GM19043 (cell line): ENCODE measurements around the gene CHRD.
"Not testable (repeated sequence)": the region's sequence is repeated elsewhere in the genome, so short reads cannot be mapped to it uniquely, and the experiment has no call there.

ENCODE experiments used
- ATAC-seq: cut with Tn5 transposase; IDR thresholded peaks from one replicate; pipeline ENCODE4 v1.9.1; 2021; ENCODE audit warnings: low read depth; ENCODE audit not compliant: unreplicated experiment

The CHRD gene

DNA sequence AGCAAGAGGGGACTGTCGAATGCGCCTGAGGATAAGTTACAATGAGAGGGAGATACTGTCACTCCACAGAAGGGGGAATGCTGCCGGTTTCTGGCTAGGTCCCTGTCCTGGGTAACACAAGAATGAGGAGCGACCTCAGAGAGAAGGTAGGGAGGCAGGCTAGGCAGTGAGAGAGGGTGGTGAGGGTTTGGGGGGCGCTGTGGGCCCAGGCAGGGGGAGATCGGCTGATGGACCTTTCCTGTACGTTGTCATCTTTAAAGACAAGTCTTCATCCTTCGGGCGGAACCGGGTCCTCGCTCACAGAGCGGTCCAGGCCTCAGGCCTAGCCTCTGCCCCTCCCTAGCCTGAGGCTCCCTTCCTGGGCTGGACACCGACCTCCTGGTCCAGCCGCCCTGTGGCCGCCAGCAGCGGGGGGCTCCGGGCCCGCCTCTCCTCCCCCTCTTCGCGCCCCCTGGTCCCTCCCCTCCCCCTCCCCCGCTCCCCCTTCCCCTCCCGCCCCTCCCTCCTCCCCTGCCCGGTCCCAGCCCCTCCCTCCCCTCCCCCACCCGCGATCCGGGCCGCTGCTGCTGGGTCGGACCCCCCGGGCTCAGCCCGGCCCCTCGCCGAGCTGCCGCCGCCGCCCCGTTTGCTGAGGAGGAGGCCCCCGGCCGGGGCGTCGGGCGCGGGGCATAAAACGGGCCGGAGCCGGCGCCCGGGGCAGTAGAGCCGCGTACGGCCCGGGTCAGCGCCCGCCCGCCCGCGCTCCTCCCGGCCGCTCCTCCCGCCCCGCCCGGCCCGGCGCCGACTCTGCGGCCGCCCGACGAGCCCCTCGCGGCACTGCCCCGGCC, at the start of gene CHRD:
CHRD (plus strand) TSS at position 697 of the 827 bp plus-strand sequence. CDS start 265 bp downstream, outside the sequence.
- ATAC-seq, result no peak

DNA sequence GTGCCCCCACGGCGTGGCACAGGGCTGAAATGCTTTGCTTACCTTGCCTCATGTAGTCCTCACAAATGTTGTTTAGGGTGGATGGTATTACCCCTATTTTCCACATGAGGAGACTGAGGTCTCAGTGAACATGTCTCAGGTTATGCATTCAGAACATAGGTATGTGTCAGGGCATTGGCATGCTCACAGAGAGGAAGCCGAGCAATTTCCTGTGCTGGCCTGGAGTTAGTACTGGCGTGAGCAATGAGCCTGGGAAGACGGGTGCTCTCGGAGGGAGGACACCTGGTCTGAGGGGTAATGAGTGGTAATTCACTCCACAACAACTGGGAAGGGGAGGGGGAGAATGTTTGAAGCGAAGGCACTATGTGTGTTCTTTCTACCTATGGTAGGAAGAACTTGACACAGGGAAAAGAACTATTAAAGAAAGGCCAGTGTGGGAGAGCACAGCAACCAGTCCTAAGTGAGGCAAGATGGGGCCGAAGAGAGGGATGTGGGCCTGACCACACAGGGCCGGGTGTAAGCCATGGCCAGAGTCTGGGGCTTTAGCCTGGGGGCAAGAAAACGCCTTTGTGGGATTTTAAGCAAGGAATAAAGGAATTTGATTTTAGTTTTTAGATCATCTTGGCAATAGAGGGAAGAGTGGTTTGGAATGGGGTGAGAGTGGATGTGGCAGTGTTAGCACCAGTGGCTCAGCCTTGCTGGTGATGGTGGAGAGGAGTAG, 47.3 kb upstream of the CHRD start:
- ATAC-seq, result no peak

DNA sequence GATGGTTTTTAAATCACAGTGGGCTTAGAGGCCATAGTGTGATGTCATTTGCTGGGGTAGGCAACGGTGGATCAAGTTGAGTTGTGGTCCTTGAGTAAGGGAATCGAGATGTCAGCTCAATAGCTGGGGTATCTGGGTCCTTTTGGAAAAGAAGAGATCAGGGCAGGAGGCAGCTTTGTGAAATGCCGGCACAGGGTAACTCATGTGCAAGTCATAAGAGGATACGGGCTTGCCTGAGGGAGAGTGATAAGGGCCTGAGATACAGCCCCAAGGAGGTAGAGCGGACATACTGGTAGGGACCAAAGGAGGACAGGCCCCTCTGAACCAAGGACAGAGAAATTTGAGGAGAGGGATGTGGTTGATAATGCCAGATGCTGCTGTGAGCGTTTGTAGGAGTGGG, 46.7 kb upstream of the CHRD start:
- no peak for ATAC-seq

DNA sequence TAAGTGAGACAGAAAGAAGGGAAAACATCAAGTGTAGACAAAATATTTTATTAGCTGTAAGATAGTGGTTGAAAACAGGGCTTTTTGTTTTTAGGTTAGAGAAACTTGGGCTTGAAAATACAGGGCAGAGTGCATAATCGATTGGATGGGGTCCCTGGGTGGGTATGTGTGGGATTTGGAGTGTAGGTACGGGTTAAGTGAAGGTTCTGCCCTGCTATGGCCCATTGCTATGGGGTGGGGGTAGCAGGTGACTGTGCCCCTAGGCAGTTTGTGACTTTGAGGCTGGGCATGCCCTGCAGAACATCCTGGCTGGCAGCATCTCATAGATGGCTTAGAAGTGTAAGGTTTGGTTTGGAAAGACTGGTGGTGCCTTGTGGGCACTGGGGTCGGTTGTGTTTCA, 46.2 kb upstream of the CHRD start:
- ATAC-seq, result no peak

DNA sequence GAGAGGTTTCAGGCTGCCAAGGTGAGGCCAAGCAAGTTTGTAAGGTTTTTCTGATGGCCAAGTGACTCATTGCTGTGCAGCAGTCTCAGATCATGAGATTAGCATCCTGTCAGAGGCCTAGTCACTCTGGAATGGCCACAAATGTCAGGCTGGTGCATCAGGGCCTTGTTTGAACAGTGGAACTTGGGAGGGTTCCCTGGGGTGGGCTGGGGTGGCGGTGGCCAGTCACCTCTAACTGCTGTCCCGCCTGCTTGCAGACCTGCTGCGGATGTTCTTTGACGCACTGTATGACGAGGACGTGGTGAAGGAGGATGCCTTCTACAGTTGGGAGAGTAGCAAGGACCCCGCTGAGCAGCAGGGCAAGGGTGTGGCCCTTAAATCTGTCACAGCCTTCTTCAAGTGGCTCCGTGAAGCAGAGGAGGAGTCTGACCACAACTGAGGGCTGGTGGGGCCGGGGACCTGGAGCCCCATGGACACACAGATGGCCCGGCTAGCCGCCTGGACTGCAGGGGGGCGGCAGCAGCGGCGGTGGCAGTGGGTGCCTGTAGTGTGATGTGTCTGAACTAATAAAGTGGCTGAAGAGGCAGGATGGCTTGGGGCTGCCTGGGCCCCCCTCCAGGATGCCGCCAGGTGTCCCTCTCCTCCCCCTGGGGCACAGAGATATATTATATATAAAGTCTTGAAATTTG, 45.2 kb upstream of the CHRD start:
- ATAC-seq, result no peak

DNA sequence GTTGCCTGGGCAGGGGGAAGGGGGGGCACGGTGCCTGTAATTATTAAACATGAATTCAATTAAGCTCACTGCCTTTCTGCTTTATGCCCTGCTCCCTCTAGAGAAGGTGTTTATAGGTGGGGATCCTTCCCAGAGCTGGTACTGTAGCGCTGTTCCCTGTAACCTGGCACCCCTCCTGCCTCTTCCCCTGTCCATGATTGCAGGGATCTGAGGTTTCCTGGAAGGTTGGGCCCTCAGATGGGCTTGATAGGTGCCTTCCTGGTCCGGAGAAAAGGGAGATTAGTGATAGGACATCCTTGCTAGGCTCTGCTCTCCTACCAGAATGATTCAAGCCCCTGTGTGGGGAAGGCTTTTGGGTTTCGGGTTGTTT, 44.6 kb upstream of the CHRD start:
- no peak for ATAC-seq

DNA sequence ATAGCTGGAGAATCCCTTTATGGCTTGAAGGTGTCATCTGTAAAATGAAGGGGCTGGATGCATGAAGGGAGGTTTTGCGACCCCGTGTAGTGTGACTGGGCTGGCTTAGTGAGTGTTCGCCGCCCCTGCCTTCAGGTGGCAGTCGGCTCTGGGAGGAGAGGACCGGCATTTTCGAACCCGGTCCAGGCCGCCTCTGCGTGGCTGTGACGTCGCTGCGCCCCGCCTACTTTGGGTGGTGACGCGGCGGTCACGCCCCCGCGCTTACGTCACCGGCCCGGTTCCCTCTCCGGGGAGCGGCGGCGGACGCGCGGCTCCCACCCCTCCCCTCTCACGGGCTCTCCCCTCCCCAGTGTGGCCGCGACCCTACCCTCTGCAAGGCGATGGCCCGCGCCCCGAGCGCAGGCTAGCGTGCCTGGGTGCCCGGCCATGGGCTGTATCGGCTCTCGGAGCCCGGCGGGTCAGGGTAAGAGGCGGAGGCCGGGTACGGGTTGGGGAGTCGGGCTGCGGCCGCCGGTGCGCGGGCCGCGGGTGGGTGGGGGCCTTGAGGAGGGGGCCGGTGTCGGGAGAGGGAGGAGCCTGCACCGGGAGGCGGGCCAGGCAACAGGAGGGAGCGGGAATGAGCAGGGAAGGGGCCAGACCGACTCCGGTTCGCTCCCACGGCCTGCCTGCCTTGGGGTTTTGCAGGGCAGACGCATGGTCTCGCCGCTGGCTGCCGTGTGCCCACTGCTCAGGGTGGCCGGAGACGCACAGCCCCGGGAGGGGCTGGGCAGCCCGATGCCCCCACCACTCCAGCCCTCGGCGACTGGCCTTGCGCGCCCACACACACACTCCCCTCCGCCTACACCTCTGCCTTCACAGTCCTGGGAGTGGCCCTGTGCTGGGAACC, 44.0 kb upstream of the CHRD start:
- ATAC-seq, result peak; percentile 78

DNA sequence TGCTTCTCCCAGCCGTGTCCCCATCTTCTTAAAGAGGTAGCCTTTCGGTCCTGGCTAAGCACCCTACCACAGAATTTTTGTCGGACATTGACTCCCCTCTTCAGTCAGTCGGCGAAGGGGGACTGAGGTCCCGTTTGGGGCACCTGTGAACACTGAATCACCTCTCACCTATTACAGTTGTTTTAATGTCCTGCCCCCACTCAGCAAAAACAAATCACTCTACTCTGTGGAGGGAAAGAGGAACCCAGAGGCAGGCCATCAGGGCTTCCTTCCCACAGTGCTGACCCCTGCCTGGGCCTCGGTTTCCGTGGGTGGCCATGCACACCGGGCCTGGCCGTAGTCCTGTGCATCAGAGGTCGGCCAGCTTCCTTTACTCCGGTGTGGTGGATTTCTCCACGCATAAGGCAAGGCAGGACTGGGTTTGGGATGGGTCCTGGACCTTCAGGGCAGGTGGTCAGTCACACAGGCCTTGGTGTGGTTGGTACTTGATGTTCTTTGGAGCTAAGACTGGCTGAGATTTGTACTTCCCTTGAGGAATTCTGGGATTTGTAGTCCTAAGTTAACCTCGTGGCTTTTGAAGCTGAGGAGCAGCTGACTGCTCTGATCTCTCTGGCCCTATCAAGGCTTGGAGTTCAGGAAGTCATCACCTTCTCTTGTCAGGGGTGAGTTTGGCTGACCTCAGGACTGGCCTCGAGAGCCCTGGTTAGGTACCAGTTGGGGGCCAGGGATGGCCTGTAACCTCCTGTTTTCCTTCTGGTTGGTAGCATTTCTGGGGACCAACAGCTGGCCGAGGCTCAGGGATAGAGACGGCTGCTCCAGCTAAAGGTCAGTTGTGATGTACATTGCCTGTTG, 43.1 kb upstream of the CHRD start:
- ATAC-seq, result no peak

DNA sequence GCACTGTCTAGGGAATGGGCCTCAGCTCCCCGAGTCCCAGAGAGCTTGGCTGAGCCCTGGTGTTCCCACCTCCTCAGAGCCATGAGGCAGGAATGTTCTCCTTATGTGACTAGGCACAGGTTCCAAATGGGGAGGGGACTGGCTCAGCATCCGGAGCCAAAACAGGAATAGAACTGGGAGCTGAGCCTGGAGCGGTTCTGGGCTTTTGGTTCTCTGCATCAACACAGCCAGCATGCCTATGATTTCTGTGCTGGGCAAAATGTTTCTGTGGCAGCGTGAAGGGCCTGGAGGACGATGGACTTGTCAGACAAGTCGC, 42.5 kb upstream of the CHRD start, which contains the start of gene FAM131A:
FAM131A (plus strand) TSS at position 202 of the 316 bp plus-strand sequence; CDS start at position 233, 31 bp downstream.
- ATAC-seq, result no peak

DNA sequence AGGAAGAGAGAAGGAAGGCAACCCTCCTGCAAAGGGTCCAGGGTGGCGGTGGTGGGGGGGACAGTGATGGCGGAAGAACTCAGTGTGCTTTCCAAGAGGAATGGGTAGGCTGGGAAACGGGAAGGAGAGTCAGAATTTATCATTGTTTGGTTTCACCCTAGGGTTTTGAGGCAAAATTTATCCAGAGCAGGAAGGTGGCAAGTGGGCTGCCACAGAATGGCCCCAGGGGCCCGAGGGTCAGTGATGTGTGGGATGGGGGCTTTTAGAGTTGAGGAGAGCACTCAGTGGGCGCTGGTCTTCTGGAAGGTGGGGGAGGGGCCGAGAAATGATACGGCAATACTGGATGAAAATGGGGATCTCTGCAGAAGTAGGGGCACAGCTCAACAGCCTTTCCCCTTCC, 41.9 kb upstream of the CHRD start:
- no peak for ATAC-seq

DNA sequence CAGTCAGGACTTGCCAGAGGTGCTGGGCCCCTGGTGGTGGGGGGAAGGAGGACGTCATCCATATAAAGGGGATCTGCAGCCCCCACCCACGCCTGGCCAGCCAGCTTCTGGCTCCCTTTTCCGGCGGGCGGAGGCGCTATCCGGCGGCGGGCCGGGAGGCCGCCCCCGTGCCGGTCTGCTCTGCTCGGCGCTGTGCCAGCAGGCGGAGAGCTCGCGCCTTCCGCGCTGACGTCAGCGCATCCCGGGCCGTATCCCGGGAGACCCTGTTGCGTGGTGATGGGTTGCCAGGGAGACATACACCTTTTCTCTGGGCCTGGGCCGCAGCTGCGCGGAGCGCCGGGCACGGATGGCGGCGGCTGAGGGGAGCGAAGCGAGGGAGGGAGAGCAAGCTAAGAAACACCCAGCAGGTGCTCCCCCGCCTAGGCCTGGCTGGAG, 41.3 kb upstream of the CHRD start:
- ATAC-seq, result no peak

DNA sequence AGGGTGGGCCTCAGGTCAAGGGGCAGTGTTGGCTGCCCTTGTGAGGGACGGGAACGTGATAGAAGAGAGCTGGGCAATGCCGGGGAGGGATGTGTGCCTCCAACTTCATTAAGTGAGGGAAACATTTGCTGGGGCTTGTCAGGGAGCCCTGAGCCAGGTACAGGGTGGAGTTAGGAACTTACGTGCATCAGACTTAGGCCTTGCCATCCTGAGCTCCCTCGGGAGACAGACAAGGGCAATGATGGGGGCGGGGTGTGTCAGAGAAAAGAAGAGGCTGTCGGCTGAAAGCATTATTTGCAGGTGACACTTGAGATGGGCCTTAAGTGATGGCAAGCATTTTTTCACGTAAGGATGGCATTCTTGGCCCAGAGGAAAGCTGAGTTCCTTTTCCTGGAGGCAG, 40.9 kb upstream of the CHRD start:
- ATAC-seq, result no peak

DNA sequence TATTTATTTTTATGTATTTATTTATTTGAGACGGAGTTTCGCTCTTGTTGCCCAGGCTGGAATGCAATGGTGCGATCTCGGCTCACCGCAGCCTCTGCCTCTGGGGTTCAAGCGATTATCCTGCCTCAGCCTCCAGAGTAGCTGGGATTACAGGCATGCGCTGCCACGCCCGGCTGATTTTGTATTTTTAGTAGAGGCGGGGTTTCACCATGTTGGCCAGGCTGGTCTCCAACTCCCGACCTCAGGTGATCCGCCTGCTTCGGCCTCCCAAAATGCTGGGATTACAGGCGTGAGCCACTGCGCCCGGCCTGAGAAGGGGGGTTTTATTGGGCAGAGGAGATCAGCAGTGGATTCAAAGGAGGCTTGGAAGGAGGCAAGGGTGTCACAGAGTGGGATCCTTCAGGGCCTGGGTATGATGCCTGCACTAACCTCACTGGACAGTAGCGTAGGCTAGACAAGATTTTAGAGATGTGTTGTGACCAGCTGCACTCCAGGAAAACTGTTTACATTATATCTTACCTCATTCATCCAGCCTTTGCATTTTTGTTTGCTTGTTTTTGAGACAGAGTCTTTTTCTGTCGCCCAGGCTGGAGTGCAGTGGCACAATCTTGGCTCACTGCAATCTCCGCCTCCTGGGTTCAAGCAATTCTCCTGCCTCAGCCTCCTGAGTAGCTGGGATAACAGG, 40.3 kb upstream of the CHRD start:
- ATAC-seq, result not testable (repeated sequence)

DNA sequence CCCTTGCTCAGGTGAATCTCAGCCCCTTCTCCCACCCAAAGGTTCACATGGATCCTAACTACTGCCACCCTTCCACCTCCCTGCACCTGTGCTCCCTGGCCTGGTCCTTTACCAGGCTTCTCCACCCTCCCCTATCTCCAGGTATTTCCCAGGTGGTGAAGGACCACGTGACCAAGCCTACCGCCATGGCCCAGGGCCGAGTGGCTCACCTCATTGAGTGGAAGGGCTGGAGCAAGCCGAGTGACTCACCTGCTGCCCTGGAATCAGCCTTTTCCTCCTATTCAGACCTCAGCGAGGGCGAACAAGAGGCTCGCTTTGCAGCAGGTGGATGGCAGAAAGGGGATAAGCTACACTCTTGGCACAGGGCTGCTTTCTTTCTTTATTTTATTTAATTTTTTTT, 37.9 kb upstream of the CHRD start:
- no peak for ATAC-seq

DNA sequence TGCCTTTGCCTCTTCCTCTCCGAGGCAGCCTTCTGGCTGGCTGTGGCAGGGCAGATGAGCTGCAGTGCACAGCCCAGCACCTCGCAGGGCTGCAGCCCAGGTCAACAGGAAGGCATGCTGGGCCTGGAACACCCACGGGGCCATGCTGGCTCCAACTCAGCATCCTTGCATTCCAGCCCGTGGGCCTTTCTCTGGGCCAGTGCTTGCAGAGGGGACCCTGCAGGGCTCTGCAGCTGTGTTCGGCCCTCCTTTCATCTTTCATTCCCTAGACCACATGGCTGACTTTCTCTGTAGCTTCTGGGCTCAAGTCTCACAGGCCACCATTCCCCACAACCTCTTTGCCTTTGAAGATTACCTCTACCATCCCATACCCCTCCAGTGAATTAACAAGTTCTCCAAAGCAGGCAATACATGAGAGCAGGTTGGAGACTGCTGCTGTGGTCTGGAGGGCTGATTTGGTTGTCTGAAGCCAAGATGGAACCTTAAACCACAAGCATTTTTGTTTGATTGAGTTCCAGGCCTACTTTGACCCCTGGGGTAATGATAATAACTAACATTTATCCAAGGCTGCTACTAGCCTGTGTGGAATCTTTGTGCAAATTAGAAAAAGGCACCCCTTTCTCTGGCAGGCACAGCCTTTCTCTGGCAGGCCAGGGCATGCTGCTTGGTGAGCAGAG, 36.5 kb upstream of the CHRD start:
- no peak for ATAC-seq

DNA sequence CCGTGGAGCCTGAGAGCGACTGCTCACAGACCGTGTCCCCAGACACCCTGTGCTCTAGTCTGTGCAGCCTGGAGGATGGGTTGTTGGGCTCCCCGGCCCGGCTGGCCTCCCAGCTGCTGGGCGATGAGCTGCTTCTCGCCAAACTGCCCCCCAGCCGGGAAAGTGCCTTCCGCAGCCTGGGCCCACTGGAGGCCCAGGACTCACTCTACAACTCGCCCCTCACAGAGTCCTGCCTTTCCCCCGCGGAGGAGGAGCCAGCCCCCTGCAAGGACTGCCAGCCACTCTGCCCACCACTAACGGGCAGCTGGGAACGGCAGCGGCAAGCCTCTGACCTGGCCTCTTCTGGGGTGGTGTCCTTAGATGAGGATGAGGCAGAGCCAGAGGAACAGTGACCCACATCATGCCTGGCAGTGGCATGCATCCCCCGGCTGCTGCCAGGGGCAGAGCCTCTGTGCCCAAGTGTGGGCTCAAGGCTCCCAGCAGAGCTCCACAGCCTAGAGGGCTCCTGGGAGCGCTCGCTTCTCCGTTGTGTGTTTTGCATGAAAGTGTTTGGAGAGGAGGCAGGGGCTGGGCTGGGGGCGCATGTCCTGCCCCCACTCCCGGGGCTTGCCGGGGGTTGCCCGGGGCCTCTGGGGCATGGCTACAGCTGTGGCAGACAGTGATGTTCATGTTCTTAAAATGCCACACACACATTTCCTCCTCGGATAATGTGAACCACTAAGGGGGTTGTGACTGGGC, 35.1 kb upstream of the CHRD start:
- no peak for ATAC-seq

DNA sequence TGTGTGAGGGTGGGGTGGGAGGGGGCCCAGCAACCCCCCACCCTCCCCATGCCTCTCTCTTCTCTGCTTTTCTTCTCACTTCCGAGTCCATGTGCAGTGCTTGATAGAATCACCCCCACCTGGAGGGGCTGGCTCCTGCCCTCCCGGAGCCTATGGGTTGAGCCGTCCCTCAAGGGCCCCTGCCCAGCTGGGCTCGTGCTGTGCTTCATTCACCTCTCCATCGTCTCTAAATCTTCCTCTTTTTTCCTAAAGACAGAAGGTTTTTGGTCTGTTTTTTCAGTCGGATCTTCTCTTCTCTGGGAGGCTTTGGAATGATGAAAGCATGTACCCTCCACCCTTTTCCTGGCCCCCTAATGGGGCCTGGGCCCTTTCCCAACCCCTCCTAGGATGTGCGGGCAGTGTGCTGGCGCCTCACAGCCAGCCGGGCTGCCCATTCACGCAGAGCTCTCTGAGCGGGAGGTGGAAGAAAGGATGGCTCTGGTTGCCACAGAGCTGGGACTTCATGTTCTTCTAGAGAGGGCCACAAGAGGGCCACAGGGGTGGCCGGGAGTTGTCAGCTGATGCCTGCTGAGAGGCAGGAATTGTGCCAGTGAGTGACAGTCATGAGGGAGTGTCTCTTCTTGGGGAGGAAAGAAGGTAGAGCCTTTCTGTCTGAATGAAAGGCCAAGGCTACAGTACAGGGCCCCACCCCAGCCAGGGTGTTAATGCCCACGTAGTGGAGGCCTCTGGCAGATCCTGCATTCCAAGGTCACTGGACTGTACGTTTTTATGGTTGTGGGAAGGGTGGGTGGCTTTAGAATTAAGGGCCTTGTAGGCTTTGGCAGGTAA, 34.3 kb upstream of the CHRD start:
- ATAC-seq, result no peak
